ENCODE data around the gene PM20D1.

PM20D1 gene

DNA sequence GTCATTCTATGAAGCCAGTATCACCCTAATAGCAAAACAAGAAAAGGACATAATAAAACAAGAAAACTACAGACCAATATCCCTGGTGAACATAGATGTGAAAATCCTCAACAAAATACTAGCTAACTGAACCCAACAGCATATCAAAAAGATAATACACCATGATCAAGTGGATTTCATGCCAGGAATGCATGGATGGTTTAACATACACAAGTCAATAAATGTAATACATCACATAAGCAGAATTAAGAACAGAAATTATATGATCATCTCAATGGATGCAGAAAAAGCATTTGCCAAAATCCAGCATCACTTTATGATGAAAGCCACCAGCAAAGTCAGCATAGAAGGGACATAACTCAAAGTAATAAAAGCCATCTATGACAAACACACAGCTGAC lies 6.5 kb upstream of the PM20D1 start:
- TF ChIP-seq CTCF (IDR thresholded peaks at IDR 0.05; ENCODE audit: borderline replicate concordance, control extremely low read depth, extremely low read depth, insufficient read depth, missing control alignments) = no peak
- in situ Hi-C loops (cut with MboI; ENCODE audit: low sequenced_read_pairs, unreplicated experiment) = no loop called here
- no peak for DNase-seq (ENCODE audit: low spot score)

DNA sequence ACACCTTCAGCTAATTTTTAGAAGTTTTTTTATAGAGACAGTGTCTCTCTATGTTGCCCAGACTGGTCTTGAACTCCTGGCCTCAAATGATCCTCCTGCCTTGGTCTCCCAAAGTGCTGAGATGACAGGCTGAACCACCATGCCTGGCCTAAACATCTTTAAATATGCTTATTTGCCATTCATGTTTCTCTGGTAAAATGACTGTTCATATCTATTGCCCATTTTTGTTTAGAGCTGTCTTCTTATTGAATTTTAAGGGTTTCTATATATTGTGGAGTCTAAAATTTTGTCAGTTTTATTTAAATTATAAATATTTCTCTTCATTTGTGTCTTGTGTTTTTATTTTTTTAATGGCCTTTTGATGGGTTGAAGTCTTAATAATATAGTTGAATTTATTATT lies 3.0 kb upstream of the PM20D1 start:
- TF ChIP-seq CTCF (IDR thresholded peaks at IDR 0.05; ENCODE audit: borderline replicate concordance, control extremely low read depth, extremely low read depth, insufficient read depth, missing control alignments) = no peak
- in situ Hi-C loops (cut with MboI; ENCODE audit: low sequenced_read_pairs, unreplicated experiment) = no loop called here
- no peak for DNase-seq (ENCODE audit: low spot score)

- in situ Hi-C loops (cut with MboI; ENCODE audit: low sequenced_read_pairs, unreplicated experiment) = no loop called here
These were observed 2.1 kb upstream of the PM20D1 start for GRCh38 chr1:205851993-205852392.

DNA sequence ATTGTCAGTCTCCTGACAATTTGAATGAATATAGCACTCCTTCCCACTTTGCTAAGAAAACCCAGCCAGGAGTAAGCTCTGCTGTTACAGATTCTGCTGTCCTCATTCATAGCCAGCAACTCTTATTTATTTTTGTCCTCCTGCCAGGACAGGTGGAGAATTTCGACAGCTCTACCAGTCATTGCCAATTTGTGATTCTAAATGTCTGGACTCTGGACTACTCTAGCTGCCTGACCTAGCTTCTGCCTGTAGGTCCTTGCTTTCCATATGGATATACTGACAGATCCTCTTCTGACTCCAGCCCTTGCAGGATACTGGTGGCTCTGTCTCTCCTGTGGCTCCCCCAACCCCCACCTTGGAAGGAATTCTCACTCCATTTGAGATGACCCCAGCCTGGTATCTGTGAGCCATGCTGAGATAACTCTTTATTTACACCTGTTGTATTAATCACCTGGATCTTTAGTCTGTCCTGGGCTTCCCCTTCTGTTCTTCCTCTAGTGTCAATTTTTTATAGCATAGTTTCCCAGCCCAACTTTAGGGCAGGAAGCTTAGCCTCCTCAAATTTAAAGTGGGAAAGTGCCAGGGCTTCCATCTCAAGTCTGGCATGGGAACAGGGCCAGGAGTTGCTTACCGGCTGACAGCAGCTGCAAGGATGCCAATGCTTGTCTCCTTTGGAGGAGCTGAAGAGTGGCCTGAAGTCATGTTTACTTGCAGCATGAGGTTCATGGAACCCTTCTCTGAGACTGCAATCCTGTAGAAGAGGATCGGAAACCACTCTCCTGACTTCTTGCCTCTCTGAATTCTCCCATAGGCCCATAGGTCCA lies 6.7 kb downstream of the PM20D1 start:
- TF ChIP-seq CTCF (IDR thresholded peaks at IDR 0.05; ENCODE audit: borderline replicate concordance, control extremely low read depth, extremely low read depth, insufficient read depth, missing control alignments) = no peak
- in situ Hi-C loops (cut with MboI; ENCODE audit: low sequenced_read_pairs, unreplicated experiment) = no loop called here
- DNase-seq (ENCODE audit: low spot score) = no peak

More at GRCh38 chr1:205851993-205852392, 2.1 kb upstream of the PM20D1 start:
- DNase-seq (ENCODE audit: low spot score) = no peak
- no peak for TF ChIP-seq CTCF (IDR thresholded peaks at IDR 0.05; ENCODE audit: borderline replicate concordance, control extremely low read depth, extremely low read depth, insufficient read depth, missing control alignments)

GRCh38 chr1:205842229-205842628 lies 7.7 kb downstream of the PM20D1 start:
- in situ Hi-C loops (cut with MboI; ENCODE audit: low sequenced_read_pairs, unreplicated experiment) = no loop called here
- TF ChIP-seq CTCF (IDR thresholded peaks at IDR 0.05; ENCODE audit: borderline replicate concordance, control extremely low read depth, extremely low read depth, insufficient read depth, missing control alignments) = no peak
- DNase-seq (ENCODE audit: low spot score) = no peak

- no peak for TF ChIP-seq CTCF (IDR thresholded peaks at IDR 0.05; ENCODE audit: borderline replicate concordance, control extremely low read depth, extremely low read depth, insufficient read depth, missing control alignments)
- DNase-seq (ENCODE audit: low spot score) = no peak
- in situ Hi-C loops (cut with MboI; ENCODE audit: low sequenced_read_pairs, unreplicated experiment) = no loop called here
These were observed 9.6 kb downstream of the PM20D1 start for GRCh38 chr1:205840146-205840923.
